HG03045 (cell line): ENCODE data around the gene IRF9.

Source experiments
- ATAC-seq: cut with Tn5 transposase; IDR thresholded peaks from one replicate; pipeline ENCODE4 v1.9.1; 2021; ENCODE audit warnings: mild to moderate bottlenecking, moderate library complexity; ENCODE audit not compliant: unreplicated experiment

IRF9 gene

DNA sequence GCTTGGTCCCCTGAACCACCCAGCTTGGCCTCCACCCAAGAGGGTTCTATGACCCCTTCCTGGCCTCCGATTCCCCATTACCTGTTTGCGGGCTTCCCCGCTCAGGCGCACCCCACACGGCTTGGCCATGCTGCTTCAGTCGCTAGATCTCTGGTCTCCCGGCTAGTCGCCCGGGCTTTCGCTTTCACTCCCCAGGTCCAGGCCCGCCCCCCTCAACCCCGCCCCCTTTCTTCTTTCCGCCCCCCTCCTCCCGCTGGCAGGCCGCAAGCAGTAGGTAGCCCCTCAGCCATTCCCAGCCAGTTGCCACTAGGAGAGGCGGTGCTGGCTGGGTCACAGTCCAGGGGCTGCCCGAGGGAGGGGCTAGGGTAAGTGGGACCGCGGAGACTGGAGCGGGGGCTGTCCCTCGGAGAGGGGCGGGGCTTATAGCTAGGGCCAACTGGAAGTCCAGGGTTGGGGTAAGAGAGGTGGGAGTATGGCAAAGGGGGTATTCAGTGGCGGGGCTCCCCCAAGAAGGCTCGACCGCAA lies 14.6 kb upstream of the IRF9 start, which contains the start of gene PSME2:
Gene PSME2, minus strand, starts transcription at position 158 of the 525 bp plus-strand sequence. Its CDS starts 29 bp downstream, at position 129.
- peak; percentile 66 for ATAC-seq

GRCh38 chr14:24146978-24147760 lies 13.9 kb upstream of the IRF9 start, which contains the start of gene RNF31:
Gene RNF31, plus strand, starts transcription at chr14:24147498. Its CDS starts 201 bp downstream, at chr14:24147699.
- ATAC-seq: peak; percentile 85

- ATAC-seq: peak; percentile 3
Observed at GRCh38 chr14:24147761-24148428, 13.2 kb upstream of the IRF9 start.

DNA sequence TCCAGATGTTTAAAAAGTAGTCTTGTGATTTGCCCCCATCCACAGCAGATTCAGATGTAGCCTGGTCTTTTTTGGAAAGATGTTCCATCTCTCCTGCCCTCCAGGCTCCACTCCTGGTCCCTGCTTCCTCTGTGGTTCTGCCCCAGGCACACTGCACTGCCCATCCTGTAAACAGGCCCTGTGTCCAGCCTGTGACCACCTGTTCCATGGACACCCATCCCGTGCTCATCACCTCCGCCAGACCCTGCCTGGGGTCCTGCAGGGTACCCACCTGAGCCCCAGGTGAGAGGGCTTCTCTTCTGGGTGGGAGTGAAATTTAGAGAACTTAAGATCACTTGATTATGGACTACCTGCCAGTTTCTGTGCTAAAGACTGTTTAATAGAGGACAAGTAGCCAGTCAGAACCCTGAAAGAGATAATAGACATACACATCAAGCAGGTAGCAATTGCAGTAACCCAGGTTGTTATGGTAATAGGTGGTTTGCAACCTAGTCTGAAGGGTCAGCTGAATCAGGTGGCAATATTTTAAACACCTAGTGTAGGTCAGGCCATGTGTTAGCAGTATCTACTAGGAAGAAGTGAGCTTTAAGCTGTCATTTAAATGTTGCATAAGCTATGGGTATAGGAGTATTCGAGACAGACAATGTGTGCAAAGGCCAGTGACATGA lies 11.6 kb upstream of the IRF9 start:
- no peak for ATAC-seq

- ATAC-seq: no peak
Observed at GRCh38 chr14:24150061-24150460, 11.0 kb upstream of the IRF9 start.

GRCh38 chr14:24150567-24150966 lies 10.5 kb upstream of the IRF9 start:
- ATAC-seq: no peak

DNA sequence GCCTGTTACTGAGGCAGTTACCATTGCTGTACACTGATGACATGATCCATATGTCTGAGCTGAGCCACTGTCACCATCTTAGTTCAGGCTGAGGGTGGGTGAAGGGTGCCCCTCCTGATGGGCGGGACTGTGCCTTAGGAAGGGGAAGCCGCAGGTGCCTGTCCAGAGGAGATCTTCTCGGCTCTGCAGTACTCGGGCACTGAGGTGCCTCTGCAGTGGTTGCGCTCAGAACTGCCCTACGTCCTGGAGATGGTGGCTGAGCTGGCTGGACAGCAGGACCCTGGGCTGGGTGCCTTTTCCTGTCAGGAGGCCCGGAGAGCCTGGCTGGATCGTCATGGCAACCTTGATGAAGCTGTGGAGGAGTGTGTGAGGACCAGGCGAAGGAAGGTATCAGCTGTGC lies 10.1 kb upstream of the IRF9 start:
- ATAC-seq: no peak

GRCh38 chr14:24151404-24152080 lies 9.5 kb upstream of the IRF9 start:
- ATAC-seq: no peak

GRCh38 chr14:24155100-24155499 lies 6.0 kb upstream of the IRF9 start:
- no peak for ATAC-seq

GRCh38 chr14:24156840-24157239 lies 4.2 kb upstream of the IRF9 start:
- no peak for ATAC-seq

GRCh38 chr14:24157331-24157730 lies 3.7 kb upstream of the IRF9 start:
- ATAC-seq: no peak

GRCh38 chr14:24159777-24160498 lies 1.1 kb upstream of the IRF9 start:
- ATAC-seq: no peak

DNA sequence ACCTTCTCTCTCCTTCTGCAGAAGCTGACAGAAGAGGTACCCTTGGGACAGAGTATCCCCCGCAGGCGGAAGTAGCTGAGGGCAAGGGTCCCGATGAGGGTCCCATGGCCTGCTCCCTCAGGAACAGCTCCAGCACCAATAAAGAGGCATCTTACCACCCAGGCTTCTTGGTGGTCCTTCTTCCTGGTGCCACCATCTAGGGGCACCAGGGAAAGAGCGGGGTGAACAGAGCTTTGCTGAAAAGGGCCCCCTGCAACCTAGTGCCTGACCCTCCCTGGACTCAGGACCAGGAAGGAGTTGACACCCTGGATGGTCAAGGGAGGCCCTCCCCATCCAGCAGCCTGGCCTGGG lies 591 bp upstream of the IRF9 start:
- no peak for ATAC-seq

DNA sequence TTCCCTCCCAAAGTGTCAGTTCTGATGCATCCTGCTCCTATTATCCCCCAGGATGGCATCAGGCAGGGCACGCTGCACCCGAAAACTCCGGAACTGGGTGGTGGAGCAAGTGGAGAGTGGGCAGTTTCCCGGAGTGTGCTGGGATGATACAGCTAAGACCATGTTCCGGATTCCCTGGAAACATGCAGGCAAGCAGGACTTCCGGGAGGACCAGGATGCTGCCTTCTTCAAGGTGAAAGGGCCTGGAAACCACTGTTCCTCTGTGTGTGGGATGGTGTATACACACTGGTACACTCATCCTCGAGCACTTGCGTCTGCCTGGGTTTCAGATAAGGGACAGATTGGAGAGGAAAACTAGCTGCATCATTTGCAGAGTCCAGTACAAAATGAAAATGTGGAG lies 1.0 kb downstream of the IRF9 start:
- no peak for ATAC-seq

- ATAC-seq: no peak
Observed at GRCh38 chr14:24164518-24164991, 3.5 kb downstream of the IRF9 start.

DNA sequence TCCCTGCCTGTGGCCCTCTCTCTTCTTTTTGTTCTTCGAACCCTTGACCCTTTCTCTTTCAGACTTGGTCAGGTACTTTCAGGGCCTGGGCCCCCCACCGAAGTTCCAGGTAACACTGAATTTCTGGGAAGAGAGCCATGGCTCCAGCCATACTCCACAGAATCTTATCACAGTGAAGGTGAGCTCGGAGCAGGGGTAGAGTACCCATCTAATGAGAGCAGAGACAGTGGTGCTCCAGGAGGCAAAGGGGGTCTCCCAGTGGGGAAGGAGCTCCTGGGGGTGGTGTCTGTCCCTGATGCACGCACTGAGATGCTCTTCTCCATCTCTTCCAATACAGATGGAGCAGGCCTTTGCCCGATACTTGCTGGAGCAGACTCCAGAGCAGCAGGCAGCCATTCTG lies 4.7 kb downstream of the IRF9 start:
- ATAC-seq: no peak

GRCh38 chr14:24167469-24168114 lies 6.5 kb downstream of the IRF9 start:
- ATAC-seq: no peak

- ATAC-seq: peak; percentile 59
Observed at GRCh38 chr14:24171422-24172260, 10.6 kb downstream of the IRF9 start, which contains the start of gene REC8. Gene REC8, plus strand, starts transcription at chr14:24172080. Its CDS starts 473 bp downstream, at chr14:24172553.
